Measurements from ENCODE around the gene VSTM4.

GRCh38 chr10:49001870-49002672 is 113.3 kb downstream of the VSTM4 start:
- TF ChIP-seq, protein P1, sequence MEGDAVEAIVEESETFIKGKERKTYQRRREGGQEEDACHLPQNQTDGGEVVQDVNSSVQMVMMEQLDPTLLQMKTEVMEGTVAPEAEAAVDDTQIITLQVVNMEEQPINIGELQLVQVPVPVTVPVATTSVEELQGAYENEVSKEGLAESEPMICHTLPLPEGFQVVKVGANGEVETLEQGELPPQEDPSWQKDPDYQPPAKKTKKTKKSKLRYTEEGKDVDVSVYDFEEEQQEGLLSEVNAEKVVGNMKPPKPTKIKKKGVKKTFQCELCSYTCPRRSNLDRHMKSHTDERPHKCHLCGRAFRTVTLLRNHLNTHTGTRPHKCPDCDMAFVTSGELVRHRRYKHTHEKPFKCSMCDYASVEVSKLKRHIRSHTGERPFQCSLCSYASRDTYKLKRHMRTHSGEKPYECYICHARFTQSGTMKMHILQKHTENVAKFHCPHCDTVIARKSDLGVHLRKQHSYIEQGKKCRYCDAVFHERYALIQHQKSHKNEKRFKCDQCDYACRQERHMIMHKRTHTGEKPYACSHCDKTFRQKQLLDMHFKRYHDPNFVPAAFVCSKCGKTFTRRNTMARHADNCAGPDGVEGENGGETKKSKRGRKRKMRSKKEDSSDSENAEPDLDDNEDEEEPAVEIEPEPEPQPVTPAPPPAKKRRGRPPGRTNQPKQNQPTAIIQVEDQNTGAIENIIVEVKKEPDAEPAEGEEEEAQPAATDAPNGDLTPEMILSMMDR (conservative IDR thresholded peaks at IDR 0.05; ENCODE audit: low read depth, low read length) = no peak
- TF ChIP-seq POLR2A (IDR thresholded peaks at IDR 0.05; ENCODE audit: low read depth, low read length) (no peak), CEBPB (IDR thresholded peaks at IDR 0.05; ENCODE audit: low read depth, low read length) (no peak), MXI1 (IDR thresholded peaks at IDR 0.05; ENCODE audit: borderline replicate concordance, low read depth, low read length) (no peak), RCOR1 (IDR thresholded peaks at IDR 0.05; ENCODE audit: insufficient replicate concordance, low read length) (no peak), RFX5 (IDR thresholded peaks at IDR 0.05; ENCODE audit: low read depth, low read length) (no peak), BHLHE40 (IDR thresholded peaks at IDR 0.05; ENCODE audit: low read depth, low read length) (no peak), MAZ (IDR thresholded peaks at IDR 0.05; ENCODE audit: borderline replicate concordance, low read depth, low read length) (no peak)
- TF ChIP-seq, protein P2, sequence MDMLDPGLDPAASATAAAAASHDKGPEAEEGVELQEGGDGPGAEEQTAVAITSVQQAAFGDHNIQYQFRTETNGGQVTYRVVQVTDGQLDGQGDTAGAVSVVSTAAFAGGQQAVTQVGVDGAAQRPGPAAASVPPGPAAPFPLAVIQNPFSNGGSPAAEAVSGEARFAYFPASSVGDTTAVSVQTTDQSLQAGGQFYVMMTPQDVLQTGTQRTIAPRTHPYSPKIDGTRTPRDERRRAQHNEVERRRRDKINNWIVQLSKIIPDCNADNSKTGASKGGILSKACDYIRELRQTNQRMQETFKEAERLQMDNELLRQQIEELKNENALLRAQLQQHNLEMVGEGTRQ (IDR thresholded peaks at IDR 0.05; ENCODE audit: low read depth, low read length) = no peak
